K562 (cell line): Measurements from ENCODE around the gene LONP1. TPM values are rescaled to one million over a fixed set of nuclear protein-coding genes. Genes with fewer than 3 reads are reported as not detected.

Experiments
- ARHGAP35 ChIP-seq: fragments of 450-650 bp; IDR thresholded peaks from 2 replicates; pipeline ENCODE4 v1.6.1; 2018; ENCODE audit not compliant: partially characterized antibody
- CBFB ChIP-seq: sonication (generic); formaldehyde crosslinking; IDR thresholded peaks from 2 replicates; pipeline ENCODE4 v1.4.0; 2020; ENCODE audit warnings: mild to moderate bottlenecking, missing genetic modification reagents
- CXXC5 ChIP-seq: fragments of 250-450 bp; sonication (Bioruptor Pico); IDR thresholded peaks from 2 replicates; pipeline ENCODE4 v1.8.0; 2022; ENCODE audit warnings: inconsistent platforms, mild to moderate bottlenecking, moderate library complexity
- DIDO1 ChIP-seq: fragments of 450-650 bp; IDR thresholded peaks from 2 replicates; pipeline ENCODE4 v1.6.1; 2016; ENCODE audit warnings: low read depth, missing biosample characterization, missing genetic modification characterization
- FOXP1 ChIP-seq: sonication (generic); formaldehyde crosslinking; IDR thresholded peaks from 2 replicates; pipeline ENCODE4 v1.8.0; 2022; ENCODE audit warnings: mild to moderate bottlenecking, missing genetic modification reagents
- GATA2 ChIP-seq: sonication (generic); formaldehyde crosslinking; IDR thresholded peaks from 2 replicates; pipeline ENCODE4 v1.4.0; 2020; ENCODE audit warnings: mild to moderate bottlenecking, missing genetic modification reagents
- HMG20A ChIP-seq: fragments of 450-650 bp; formaldehyde crosslinking; conservative IDR thresholded peaks from 2 replicates; pipeline ENCODE4 v1.4.0; 2020; ENCODE audit warnings: mild to moderate bottlenecking, mixed read lengths
- KDM5B ChIP-seq: fragments of 200-600 bp; sonication (generic); IDR thresholded peaks from 2 replicates; pipeline ENCODE4 v1.6.1; 2012; ENCODE audit warnings: low read depth, mild to moderate bottlenecking, moderate library complexity, low read length, control low read depth, inconsistent platforms; ENCODE audit not compliant: insufficient replicate concordance
- NRF1 ChIP-seq, 2 experiments: fragments of 450-650 bp; IDR thresholded peaks in 1 of 2; conservative IDR thresholded peaks in 1 of 2; 2 replicates each; pipeline ENCODE4 v1.6.1; 2014; ENCODE audit warnings: mild to moderate bottlenecking in 2 of 2
- PHF21A ChIP-seq: fragments of 450-650 bp; IDR thresholded peaks from 2 replicates; pipeline ENCODE4 v1.6.1; 2017; ENCODE audit warnings: low read depth, borderline replicate concordance
- RAD51 ChIP-seq: fragments of 450-650 bp; IDR thresholded peaks from 2 replicates; pipeline ENCODE4 v1.7.1; 2016; ENCODE audit warnings: low read depth, mild to moderate bottlenecking, borderline replicate concordance
- TAF7 ChIP-seq: fragments of 450-650 bp; IDR thresholded peaks from 2 replicates; pipeline ENCODE4 v1.6.1; 2016; ENCODE audit warnings: missing genetic modification characterization, missing compliant biosample characterization
- ZNF408 ChIP-seq: fragments of 250-450 bp; sonication (Bioruptor Pico); IDR thresholded peaks from 2 replicates; pipeline ENCODE4 v1.4.0; 2020; ENCODE audit warnings: low read depth, mild to moderate bottlenecking, moderate library complexity
- ZNF41 ChIP-seq: fragments of 250-450 bp; sonication (Bioruptor Pico); conservative IDR thresholded peaks from 2 replicates; pipeline ENCODE4 v1.4.0; 2020; ENCODE audit warnings: mild to moderate bottlenecking
- ZNF445 ChIP-seq: fragments of 250-450 bp; sonication (Bioruptor Pico); IDR thresholded peaks from 2 replicates; pipeline ENCODE4 v1.4.0; 2020; ENCODE audit warnings: low read depth, mild to moderate bottlenecking, moderate library complexity
- polyA plus RNA-seq, 8 experiments: library from polyadenylated mRNA; depleted of rRNA in 4 of 8; stranded (reverse) in 5 of 8; unstranded in 3 of 8; fragments of >200 nt; fragmentation: Nextera tagmentation in 2 of 8; fragmentation: Illumina TruSeq in 1 of 8; extraction: Ambion mirVana in 2 of 8; extraction: Trizol in 1 of 8; gene quantifications; 2 replicates each; pipeline versions ENCODE4 v1.2.1 to v1.2.3, GENCODE V29; 2011 to 2014; ENCODE audit warnings: inconsistent platforms in 1 of 8, missing spikeins in 1 of 8
- total RNA-seq, 7 experiments: library from RNA; depleted of rRNA in 6 of 7; stranded (reverse); fragments of >200 nt in 6 of 7; fragmentation: Illumina TruSeq in 2 of 7; extraction: Trizol in 2 of 7; gene quantifications; 2 replicates each; pipeline versions ENCODE4 v1.2.1 to v1.2.3, GENCODE V29; 2011 to 2021; ENCODE audit warnings: low replicate concordance in 1 of 7
- TF ChIP-seq, protein P1 (sequence below): sonication (generic); IDR thresholded peaks from 2 replicates; pipeline ENCODE4 v1.6.1; 2016
- TF ChIP-seq, protein P2 (sequence below): sonication (generic); formaldehyde crosslinking; IDR thresholded peaks from 2 replicates; pipeline ENCODE4 v1.8.0; 2022; ENCODE audit warnings: mild to moderate bottlenecking, missing genetic modification reagents
- TF ChIP-seq, protein P3 (sequence below): fragments of 450-650 bp; formaldehyde crosslinking; IDR thresholded peaks from 2 replicates; pipeline ENCODE4 v1.4.0; 2022; ENCODE audit warnings: mild to moderate bottlenecking, moderate library complexity
- TF ChIP-seq, protein P4 (sequence below): fragments of 450-650 bp; formaldehyde crosslinking; IDR thresholded peaks from 2 replicates; pipeline ENCODE4 v1.4.0; 2020; ENCODE audit warnings: mild to moderate bottlenecking, mixed read lengths
- TF ChIP-seq, protein P5 (sequence below): sonication (generic); formaldehyde crosslinking; IDR thresholded peaks from 2 replicates; pipeline ENCODE4 v1.8.1; 2023; ENCODE audit warnings: mild to moderate bottlenecking, missing genetic modification reagents, moderate library complexity

Gene LONP1
- total and polyA plus RNA-seq, 9 of the 15 experiments (the other 6 are each of a cell fraction or from before 2014, with no cell fraction given), result 1.1 to 238 (median 84.5) TPM

DNA sequence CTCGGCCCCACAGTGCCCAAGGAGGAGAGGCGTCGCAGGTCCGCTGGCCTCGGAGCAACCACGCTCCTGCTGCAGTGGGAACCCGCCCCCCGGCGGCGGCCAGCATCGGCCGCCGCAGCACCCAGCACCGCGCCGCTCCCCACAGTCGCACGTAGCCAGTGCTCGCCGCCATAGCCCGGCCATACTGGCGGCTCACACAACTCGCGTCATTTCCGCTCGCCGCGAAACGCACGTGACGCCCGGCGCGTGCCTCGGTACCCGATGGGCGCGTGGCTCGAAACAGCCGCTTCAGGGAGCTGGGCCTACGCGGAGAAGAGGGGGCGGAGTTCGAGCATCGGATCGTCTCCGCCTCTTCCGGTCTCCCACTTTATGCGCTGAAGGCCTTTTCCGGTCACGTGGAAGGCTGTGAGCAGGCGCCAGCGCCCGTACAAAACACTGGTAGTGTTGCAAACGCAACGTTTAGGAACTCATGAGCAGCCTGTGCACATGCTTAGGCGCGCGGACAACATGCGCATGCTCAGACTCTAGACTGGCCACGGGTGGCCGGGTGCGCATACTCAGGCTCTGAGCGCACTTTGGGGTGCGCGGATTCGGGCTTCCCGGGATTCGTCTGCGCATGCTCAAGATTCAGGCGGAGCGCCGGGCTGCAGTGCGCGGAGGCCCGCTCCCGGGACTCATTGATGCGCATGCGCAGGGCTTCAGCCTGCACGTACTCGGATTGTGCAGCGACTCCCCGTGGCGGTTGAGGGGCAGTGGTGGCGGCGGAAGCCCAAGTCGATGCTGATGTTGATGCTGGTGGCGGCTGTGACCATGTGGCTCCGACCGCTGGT lies at the start of gene LONP1, which contains the start of gene CATSPERD (continued):
- TF ChIP-seq GATA2 (CRISPR knock-in tag) (no peak), ZNF41 (CRISPR knock-in tag) (no peak), DIDO1 (peak; percentile 64; the same call in 1 of the 2 replicates), CBFB (no peak), NRF1 (conservative IDR thresholded peaks at IDR 0.05 in 1 of 2, IDR thresholded peaks at IDR 0.05 in 1 of 2) (peak; percentile 100), ARHGAP35 (no peak), PHF21A (no peak), HMG20A (CRISPR knock-in tag) (no peak), RAD51 (peak; percentile 97), ZNF408 (CRISPR knock-in tag) (no peak), ZNF445 (CRISPR knock-in tag) (no peak), FOXP1 (CRISPR knock-in tag) (peak; percentile 69; the same call in 1 of the 2 replicates), TAF7 (tag) (0 out of 2 replicates have a peak, but pooled peaks have one; percentile 40), KDM5B (peak; percentile 65), CXXC5 (CRISPR knock-in tag) (peak; percentile 98)
- TF ChIP-seq, protein P1, sequence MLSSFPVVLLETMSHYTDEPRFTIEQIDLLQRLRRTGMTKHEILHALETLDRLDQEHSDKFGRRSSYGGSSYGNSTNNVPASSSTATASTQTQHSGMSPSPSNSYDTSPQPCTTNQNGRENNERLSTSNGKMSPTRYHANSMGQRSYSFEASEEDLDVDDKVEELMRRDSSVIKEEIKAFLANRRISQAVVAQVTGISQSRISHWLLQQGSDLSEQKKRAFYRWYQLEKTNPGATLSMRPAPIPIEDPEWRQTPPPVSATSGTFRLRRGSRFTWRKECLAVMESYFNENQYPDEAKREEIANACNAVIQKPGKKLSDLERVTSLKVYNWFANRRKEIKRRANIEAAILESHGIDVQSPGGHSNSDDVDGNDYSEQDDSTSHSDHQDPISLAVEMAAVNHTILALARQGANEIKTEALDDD, result no peak
- TF ChIP-seq, protein P2, sequence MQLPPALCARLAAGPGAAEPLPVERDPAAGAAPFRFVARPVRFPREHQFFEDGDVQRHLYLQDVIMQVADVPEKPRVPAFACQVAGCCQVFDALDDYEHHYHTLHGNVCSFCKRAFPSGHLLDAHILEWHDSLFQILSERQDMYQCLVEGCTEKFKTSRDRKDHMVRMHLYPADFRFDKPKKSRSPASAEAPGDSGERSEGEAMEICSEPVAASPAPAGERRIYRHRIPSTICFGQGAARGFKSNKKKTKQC (CRISPR knock-in tag), result peak; percentile 26; the same call in 1 of the 2 replicates
- TF ChIP-seq, protein P3, sequence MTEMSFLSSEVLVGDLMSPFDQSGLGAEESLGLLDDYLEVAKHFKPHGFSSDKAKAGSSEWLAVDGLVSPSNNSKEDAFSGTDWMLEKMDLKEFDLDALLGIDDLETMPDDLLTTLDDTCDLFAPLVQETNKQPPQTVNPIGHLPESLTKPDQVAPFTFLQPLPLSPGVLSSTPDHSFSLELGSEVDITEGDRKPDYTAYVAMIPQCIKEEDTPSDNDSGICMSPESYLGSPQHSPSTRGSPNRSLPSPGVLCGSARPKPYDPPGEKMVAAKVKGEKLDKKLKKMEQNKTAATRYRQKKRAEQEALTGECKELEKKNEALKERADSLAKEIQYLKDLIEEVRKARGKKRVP (CRISPR knock-in tag), result no peak
- TF ChIP-seq, protein P4, sequence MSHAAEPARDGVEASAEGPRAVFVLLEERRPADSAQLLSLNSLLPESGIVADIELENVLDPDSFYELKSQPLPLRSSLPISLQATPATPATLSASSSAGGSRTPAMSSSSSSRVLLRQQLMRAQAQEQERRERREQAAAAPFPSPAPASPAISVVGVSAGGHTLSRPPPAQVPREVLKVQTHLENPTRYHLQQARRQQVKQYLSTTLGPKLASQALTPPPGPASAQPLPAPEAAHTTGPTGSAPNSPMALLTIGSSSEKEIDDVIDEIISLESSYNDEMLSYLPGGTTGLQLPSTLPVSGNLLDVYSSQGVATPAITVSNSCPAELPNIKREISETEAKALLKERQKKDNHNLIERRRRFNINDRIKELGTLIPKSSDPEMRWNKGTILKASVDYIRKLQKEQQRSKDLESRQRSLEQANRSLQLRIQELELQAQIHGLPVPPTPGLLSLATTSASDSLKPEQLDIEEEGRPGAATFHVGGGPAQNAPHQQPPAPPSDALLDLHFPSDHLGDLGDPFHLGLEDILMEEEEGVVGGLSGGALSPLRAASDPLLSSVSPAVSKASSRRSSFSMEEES, result peak; percentile 97
- TF ChIP-seq, protein P5, sequence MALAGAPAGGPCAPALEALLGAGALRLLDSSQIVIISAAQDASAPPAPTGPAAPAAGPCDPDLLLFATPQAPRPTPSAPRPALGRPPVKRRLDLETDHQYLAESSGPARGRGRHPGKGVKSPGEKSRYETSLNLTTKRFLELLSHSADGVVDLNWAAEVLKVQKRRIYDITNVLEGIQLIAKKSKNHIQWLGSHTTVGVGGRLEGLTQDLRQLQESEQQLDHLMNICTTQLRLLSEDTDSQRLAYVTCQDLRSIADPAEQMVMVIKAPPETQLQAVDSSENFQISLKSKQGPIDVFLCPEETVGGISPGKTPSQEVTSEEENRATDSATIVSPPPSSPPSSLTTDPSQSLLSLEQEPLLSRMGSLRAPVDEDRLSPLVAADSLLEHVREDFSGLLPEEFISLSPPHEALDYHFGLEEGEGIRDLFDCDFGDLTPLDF (CRISPR knock-in tag), result no peak
